Sciatic nerve (tissue), 2 donors: Measurements from ENCODE around the gene MESP1. TPM values are rescaled to one million over a fixed set of nuclear protein-coding genes. Genes with fewer than 3 reads are reported as not detected.
A peak's percentile ranks its signal among the peaks of the same experiment; 100 is the strongest.
"Not testable (repeated sequence)": the region's sequence is repeated elsewhere in the genome, so short reads cannot be mapped to it uniquely, and the experiment has no call there.

Experiments
- ATAC-seq: fragments of 200-7000 bp; cut with Tn5 transposase; one replicate; pipeline ENCODE4 v1.9.1; 2020; ENCODE audit warnings: mild to moderate bottlenecking, moderate library complexity
- DNase-seq: peaks from one replicate; pipeline ENCODE4 v3.0.0-alpha.2; 2020; ENCODE audit warnings: low spot score
- intact Hi-C: fragments of 100-400 bp; cut with DNase I; formaldehyde crosslinking; loops from one replicate; pipeline ENCODE4 v1.14.2; 2022
- total RNA-seq: library from RNA; stranded (reverse); fragmentation: NEBNext Ultra II Directional; extraction: Animal tissue kit (Norgen Biotek cat#: 25700); gene quantifications from one replicate; pipeline ENCODE4 v1.2.1, GENCODE V29; 2021
- donor health status: DM: no; HTN: no; CAD: no.
- donor health status: DM: no; HTN: no; CAD: no.

The MESP1 gene, protein sequence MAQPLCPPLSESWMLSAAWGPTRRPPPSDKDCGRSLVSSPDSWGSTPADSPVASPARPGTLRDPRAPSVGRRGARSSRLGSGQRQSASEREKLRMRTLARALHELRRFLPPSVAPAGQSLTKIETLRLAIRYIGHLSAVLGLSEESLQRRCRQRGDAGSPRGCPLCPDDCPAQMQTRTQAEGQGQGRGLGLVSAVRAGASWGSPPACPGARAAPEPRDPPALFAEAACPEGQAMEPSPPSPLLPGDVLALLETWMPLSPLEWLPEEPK
- total RNA-seq: 2.1 TPM

DNA sequence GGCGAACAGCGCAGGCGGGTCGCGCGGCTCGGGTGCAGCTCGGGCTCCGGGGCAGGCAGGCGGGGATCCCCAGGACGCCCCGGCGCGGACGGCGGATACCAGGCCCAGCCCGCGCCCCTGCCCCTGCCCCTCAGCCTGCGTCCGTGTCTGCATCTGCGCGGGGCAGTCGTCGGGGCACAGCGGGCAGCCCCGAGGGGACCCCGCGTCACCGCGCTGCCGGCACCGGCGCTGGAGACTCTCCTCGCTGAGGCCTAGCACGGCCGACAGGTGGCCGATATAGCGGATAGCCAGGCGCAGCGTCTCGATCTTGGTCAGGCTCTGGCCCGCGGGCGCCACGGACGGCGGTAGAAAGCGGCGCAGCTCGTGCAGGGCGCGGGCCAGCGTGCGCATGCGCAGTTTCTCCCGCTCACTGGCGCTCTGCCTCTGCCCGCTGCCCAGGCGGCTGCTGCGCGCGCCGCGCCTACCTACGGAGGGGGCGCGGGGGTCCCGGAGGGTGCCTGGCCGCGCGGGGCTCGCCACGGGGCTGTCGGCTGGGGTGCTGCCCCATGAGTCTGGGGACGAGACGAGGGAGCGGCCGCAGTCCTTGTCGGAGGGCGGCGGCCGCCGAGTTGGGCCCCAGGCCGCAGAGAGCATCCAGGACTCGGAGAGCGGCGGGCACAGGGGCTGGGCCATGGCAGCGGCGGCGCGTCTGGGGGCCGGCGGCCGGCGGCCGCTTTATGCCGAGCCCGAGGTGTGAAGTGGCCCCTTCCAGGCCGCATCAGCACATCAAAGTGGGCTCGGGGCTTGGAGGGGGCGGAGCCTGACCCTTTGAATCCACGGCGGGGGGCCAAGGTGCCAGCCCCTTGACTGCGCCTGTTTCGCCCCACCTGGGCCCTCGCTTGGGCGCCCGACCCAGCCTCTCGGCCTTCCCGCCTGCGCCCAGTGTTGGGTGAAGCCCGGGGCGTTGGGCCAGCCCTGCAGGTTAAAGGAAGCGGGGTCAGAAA is at the start of gene MESP1:
Gene MESP1 (minus strand): TSS at position 690 of the 983 bp plus-strand sequence. CDS start 18 bp downstream, at position 672.
- ATAC-seq: peak; percentile 95
- DNase-seq: peak; percentile 95
- intact Hi-C loops: no loop called here

DNA sequence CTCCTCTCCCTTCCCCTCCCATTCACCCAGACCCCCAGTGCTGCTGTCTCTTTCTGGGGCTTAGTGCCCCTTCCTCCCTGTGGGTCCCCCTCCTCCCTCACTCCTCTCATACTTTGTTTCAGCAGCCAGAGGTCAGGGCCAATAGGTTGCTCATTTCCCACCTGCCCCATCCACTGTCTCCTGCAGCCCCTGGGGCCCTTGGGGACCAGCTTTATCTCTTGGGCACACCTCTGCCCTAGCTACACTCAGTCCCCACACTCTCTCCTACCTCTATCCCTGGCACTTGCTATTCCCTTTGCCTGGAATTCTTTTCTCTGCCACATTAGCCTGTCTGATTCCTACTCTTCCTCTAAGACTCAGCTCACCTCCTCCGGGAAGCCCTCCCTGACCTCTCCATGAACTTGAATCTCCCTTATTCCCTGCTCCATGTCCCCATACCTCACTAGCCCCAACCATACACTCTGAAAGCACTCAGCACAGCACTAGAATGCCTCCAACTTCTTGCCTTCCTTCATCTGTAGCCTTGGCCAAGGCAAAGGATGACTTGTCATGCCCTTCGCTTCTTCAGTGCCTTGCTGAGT is 49.0 kb upstream of the MESP1 start:
- intact Hi-C loops: no loop called here
- ATAC-seq (no peak), DNase-seq (no peak)

DNA sequence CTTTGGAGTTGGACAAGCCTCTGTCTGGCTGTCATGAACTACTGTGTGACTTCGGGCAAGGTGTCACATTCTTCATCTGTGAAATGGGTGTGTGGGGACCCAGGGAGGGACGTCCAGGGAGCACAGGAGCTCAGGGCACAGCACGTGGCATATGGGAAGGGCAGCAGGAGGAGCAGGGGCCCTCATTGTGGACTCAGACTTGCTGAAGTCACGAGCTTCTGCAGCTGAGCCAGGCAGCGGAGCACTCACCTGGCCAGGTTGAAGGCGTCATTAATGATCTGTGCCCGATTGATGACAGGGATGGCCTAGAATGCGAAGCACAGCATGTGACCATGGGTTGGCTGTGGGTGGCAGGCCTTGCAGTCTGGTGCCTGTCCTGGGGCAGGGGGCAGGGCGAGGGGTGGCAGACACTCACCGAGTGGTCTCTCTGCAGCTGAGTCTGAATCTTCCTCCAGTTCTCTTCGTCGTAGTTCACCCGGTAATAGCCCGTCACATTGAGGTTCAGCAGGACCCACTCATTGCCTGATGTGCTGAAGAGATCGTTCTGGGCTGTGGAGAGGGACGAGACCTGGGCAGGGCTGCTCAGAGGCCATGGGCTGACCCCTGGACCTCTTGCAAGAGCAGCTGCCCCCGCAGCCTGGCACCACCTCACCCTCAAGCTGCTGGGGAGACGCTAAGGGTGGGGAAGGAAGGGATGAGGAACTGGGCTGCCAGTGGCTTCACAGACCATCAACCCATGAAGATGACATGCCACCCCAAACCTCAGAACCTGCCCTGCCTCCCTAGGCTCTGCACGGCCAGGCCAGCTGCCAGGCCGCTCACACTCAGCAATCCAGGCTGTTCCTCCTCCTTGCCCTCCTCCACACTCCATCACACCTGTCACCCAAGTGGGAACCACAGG is 48.2 kb upstream of the MESP1 start:
- DNase-seq: no peak
- ATAC-seq: no peak
- intact Hi-C loops: no loop called here

DNA sequence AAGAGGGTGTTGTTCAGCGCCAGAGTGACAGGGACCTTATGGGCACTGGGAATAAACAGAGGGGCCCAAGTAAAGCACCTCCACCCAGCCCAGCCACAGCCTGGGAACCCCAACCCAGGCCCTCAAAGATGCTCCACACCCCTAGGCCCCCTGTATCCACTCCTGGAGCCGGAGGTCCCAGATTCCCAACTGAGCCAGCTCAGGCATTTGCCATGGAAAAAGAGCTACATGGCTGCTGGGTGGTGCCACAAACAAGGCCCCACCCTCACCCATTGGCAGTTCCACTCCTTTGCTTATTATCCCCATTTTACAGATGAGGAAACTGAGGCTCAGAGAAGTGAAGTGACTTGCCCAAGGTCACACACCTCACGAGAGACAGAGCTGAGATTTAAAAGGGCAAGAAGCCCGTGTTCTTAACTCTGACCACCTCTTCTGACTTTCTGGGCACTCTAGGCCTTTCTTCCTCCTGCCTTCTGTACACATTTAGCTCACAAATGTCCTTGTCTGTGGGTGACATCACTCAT is 46.7 kb upstream of the MESP1 start:
- DNase-seq (no peak), ATAC-seq (no peak)
- intact Hi-C loops: no loop called here

DNA sequence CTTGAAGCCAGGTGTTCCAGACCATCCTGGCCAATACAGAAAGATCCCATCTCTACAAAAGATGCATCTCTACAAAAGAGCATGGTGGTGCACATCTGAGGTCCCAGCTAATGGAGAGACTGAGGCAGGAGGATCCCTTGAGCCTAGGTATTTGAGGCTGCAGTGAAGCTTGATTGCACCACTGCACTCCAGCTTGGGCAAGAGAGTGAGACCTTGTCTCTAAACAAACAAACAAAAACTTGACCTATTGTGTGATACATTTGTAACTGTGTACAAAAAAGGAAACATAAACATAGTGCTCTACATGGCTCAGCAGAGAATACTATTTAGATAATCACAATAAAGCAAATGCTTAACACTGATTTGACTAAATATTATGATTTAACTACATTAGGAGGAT is 44.9 kb upstream of the MESP1 start:
- DNase-seq: no peak
- intact Hi-C loops: no loop called here
- ATAC-seq: no peak

DNA sequence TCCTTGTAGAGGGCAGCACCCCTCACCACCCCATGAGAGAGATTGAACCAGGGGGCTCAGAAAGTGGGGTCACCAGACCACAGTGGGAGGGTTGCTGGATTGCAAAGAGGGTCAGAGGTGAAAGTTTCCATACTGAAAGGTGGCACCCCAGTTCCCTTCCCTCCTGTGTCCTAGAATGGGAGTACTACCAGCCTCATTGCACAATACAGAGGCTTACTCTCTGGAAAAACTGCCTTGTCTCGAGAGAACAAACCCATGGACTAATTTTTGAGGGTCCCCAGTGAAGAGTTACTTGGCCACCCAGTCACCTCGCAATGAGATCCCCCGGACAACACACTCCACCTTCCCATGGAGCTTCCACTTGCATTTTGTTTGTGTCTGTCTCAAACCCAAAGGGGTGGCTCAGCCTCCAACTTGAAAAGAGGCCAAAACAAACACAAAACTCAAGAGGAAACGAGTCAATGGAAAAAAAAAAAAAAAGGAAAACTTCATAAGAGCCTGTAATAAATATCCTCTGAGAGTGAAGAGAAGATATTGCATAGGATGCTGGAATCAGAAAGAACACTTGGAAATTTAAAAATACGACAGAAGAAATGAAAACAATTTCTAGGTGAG is 43.7 kb upstream of the MESP1 start:
- intact Hi-C loops: no loop called here
- ATAC-seq: peak; percentile 73
- DNase-seq: no peak

DNA sequence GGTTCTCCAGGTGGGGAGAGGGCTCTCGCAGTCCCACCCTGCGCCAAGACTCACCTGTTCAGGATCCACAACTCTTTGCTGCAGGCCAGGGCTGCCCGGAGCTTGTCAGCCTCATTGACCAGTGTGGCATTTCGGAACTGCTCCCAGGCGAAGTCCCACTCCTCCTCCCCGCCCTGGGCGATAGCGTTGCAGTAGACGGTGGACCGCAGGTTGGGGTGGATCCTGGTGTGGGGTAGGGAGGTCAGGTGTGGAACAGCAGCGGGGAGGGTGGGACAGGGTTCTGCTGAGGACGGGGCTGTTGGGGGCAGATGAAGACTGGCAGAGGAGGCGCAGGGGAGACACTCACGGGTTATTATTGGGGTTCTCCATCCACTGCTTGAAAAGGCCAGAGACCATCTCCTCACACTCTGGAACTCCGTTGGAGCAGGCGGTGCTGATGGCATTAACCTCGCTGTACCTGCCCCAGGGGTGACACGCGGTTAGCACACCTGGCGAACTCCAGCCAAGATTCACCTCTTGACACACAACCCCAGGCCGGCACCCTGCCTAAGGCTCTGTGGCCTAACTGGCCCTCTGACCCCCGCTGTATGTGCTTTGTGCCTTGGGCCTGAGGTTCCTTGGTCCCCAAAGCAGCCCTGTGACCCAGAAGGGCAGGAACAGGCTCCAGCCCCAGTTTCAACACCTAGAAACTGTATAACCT is 41.2 kb upstream of the MESP1 start:
- ATAC-seq (no peak), DNase-seq (no peak)
- intact Hi-C loops: no loop called here

DNA sequence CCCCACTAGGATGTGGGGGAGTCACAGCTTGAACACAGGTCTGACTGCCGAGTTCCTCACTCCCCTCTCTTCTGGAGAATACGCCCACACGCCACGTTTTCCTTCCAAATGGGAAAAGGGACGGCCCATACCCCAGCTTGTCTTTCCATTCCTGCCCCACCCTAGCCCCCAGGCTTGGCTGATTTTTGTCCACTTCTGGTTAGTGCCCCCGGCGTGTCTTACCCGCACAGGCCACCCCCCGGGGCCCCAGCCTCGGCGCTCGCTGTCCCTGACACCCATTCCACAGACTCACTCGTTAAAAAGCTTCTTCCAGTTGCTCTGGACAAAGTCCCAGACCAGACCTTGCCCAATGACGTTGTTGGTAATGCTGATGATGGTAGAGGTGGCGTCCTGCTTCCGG is 39.6 kb upstream of the MESP1 start:
- intact Hi-C loops: no loop called here
- no peak for DNase-seq
- no peak for ATAC-seq

DNA sequence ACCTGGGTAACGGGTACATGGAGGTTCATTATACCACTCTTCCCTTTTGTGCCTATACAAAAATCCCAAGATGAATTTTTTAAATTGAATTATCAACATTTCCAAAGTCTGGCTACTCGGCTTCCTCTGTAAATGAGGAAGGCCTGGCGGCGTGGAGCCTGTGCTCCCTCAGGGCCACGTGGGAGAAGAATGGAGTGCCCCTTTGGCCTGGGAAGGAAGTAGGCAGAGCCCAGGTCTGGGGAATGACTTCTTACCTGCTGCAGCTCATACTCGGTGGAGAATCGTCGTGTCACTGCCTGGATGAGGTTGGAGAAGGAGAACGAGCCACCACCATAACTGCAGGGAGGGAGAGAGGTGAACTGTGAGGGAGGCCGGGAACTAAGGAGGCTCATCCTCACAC is 39.2 kb upstream of the MESP1 start:
- no peak for ATAC-seq

DNA sequence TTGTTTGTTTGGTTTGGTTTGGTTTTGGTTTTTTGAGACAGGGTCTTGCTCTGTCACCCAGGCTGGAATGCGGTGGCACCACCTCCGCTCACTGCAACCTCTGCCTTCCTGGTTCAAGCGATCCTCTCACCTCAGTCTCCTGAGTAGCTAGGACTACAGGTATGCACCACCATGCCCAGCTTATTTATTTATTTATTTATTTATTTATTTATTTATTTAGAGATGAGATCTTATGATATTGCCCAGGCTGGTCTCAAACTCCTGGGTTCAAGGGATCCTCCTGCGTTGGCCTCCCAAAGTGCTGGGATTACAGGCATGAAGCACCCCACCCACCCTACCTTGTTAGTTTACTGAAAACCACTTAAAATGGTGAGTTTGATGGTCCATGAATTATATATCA is 37.5 kb upstream of the MESP1 start:
- intact Hi-C loops, DNase-seq, ATAC-seq: not testable (repeated sequence)

More for the DNA sequence above, 39.2 kb upstream of the MESP1 start:
- intact Hi-C loops: no loop called here
- no peak for DNase-seq

DNA sequence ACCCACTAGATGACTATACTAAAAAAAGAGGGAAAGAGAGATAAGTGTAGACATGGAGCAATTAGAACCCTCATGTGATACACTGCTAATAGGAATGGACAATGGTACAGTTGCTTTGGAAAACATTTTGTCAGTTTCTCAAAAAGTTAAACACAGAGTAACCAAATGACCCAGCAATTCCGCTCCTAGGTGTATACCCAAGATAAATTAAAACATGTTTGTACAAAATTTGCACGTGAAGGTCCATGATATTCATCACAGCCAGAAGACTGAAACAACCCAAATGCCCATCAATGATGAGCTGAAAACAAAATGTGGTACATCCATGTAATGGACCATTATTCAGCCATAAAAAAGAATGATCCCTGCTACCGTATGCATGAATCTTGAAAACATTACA is 36.9 kb upstream of the MESP1 start:
- no peak for DNase-seq
- intact Hi-C loops: no loop called here
- ATAC-seq: no peak

DNA sequence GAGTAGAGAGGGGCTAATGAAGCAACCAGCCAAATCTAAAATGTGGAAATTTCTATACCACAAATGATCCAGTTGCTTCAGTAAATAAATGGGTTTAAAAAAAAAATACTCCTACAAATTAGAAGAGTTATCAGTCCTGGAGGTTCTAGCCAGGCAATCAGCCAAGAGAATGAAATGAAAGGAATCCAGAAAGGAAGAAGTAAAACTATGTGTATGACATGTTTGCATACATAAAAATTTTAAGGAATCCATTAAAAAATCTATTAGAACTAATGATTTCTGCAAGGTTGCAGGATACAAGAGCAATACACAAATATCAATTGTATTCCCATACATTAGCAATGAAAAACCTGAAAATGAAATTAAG is 34.7 kb upstream of the MESP1 start:
- ATAC-seq: no peak
- intact Hi-C loops: no loop called here

DNA sequence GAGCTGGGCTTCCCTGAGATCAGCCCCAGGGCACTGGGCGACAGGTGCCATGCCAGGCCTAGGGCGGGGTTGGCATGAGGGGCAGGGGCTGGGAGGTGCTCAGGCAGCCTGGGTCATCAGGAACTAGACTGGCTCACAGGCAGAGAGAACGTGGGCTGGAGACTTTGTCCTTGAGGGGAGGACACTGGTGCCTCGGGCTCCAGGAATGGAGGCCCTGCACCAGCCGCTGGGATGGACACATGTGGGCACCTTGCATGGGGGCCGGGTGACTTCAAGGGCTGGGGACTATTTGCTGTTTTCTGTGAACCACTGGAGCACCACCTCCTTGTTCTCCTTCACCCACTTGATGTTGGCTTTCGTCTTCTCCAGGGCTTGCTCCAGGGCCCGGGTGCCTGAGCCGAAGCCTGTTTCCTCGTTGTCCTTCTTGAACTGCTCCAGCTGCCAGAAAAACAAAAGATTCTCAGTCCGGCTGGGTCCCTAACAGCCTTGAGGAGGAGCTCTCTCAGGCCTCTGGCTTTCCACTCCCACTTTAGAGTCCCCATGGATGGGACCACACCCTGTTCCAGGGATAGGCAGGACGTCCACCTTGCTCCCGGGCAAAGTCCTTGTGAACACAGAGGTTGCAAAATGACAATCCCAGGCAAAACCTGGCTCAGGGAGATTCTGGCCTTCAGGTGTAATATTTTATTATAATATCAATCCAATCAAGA is 34.2 kb upstream of the MESP1 start:
- peak; percentile 69 for ATAC-seq
- no peak for DNase-seq
- intact Hi-C loops: no loop called here

More for the DNA sequence above, 34.7 kb upstream of the MESP1 start:
- DNase-seq: no peak

DNA sequence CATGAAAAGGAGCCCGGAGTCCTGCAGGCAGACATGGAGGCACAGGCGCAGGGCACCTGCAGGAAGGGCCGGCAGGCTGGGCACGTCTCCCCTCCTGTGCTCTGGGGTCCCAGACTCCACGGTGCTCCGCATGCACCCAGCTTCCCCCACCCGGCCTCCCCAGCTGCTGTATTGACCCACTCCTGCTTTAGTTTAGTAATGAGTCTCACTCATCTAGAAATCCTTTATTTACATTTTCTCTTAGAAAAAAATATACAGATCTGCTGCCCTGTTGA is 33.6 kb upstream of the MESP1 start:
- ATAC-seq: no peak
- intact Hi-C loops: no loop called here
- DNase-seq: no peak

DNA sequence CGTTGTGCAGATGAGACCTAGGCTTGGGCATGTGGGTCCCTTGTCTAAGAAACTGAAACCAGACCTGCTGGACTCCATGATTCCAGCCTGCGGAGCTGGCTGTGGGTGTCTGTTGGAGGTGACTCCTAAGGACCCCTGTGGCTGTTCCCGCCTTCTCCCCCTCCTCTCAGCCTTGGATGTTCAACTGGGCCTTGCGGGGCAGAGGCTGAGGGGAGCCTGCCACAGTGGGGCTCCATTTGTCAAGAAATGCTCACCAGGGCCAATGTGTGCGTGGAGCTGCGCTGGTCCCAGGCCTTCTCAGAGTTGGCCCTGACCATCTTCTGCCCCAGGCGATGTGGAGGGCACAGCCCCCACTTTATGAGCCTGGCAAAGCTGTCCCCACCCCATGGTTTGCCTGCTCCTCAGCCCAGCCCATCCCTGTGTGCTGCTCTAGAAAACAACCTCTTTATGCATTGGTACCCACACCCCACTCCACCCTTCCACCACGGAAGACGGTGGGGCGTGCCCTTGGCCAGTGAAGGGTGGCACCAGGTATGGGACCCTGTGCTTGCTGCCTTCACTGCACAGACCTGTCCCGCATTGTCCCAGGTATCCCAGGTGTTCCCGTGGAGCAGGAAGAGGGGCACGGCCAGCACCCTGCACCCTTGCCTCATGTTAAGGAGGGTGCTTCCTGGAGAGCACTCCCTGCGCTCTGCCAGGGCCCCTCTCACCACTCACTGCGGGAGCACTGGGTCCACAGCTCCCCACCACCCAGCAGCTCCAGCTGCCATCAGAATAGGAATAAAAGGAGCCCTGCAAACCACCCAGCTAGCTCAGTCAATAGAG is 33.0 kb upstream of the MESP1 start:
- peak; percentile 6 for ATAC-seq
- intact Hi-C loops: no loop called here
- no peak for DNase-seq

DNA sequence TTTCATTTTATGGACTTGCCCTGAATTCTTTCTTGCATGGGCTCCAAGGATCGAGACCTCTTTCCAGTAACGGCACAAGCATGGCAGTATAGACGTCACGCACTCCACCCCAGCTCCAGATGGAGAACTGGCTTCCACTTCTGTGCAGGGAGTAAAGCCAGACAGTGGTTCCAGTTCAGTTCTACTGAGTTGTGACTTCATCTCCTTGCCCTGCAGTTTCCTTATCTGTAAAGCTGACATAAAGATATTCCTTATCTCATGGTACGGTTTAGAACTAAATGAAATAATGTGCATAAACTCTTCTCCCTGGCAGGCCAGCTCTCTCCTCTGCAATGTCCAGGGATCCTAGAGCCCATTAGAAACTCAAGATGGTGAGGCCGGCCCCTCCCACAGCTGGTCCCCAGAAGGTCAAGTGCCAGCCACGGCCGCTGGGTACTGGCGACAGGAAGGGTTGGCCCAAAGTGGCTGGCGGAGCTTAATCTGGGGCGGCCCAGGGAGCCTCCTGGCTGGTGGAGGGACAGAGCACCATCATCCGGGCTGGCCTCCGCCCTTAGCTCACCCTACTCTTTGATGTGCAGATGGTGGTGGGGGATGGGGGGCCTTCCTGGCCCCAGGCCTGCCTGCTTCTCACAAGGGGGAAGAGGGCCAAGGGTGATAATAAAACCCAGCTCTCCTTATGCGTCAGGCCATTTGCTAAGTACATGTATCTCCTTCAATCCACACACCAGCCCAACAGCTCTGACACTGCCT is 32.2 kb upstream of the MESP1 start:
- ATAC-seq (no peak), DNase-seq (no peak)
- intact Hi-C loops: no loop called here
